ENCODE data around the gene FRMD4A. TPM values are rescaled to one million over a fixed set of nuclear protein-coding genes. Genes with fewer than 3 reads are reported as not detected.

Gene FRMD4A
- total RNA-seq, 1 experiment from 2014 or later = 18.3 TPM

- TF ChIP-seq EZH2 (IDR thresholded peaks at IDR 0.05; ENCODE audit: low read depth) (no peak), CTCF (conservative IDR thresholded peaks at IDR 0.05) (no peak)
- no peak overlapping the region for H3K4me3 ChIP-seq
- peaks cover 17% of the 10 kb centered on the region for H3K4me1 ChIP-seq (replicated peaks; ENCODE audit: insufficient read depth)
- ChIA-PET POLR2A (ENCODE audit: unreplicated experiment) (interaction anchor here (0.7 kb wide), 1 partner anchor 1325 kb away, joined by 10 read pairs; no protein-coding TSS in a partner anchor), CTCF (interaction anchor here (0.5 to 0.7 kb wide), 4 partner anchors 13 to 1384 kb away, joined by 3 read pairs; no protein-coding TSS in a partner anchor)
- H3K27me3 ChIP-seq (ENCODE audit: insufficient read depth, low read depth) = no peaks in the 10 kb centered on the region
- H3K9me3 ChIP-seq (ENCODE audit: insufficient read depth, low read depth) = no peaks in the 10 kb centered on the region
- no peaks in the 10 kb centered on the region for H3K79me2 ChIP-seq (ENCODE audit: low read depth)
- H3K27ac ChIP-seq = no peak overlapping the region
- H4K20me1 ChIP-seq (ENCODE audit: insufficient read depth) = no peaks in the 10 kb centered on the region
- H2AFZ ChIP-seq = no peak overlapping the region
- H3K9me2 ChIP-seq (ENCODE audit: insufficient read depth) = no peaks in the 10 kb centered on the region
- intact Hi-C loops (cut with micrococcal nuclease; ENCODE audit: unreplicated experiment) = loop anchor here (10.0 kb wide), 1 partner anchor 92 kb away; no protein-coding TSS in a partner anchor
- no peak overlapping the region for H3K4me2 ChIP-seq
- no peaks in the 10 kb centered on the region for H3K36me3 ChIP-seq (ENCODE audit: low read depth)
- no peak for DNase-seq
- no TSS peak for BruUV-seq (replicated peaks)
- H3F3A ChIP-seq (ENCODE audit: insufficient read depth, low read depth) = peaks cover 11% of the 10 kb centered on the region
These were observed 717.9 kb downstream of the FRMD4A start for GRCh38 chr10:13612654-13613373.

DNA sequence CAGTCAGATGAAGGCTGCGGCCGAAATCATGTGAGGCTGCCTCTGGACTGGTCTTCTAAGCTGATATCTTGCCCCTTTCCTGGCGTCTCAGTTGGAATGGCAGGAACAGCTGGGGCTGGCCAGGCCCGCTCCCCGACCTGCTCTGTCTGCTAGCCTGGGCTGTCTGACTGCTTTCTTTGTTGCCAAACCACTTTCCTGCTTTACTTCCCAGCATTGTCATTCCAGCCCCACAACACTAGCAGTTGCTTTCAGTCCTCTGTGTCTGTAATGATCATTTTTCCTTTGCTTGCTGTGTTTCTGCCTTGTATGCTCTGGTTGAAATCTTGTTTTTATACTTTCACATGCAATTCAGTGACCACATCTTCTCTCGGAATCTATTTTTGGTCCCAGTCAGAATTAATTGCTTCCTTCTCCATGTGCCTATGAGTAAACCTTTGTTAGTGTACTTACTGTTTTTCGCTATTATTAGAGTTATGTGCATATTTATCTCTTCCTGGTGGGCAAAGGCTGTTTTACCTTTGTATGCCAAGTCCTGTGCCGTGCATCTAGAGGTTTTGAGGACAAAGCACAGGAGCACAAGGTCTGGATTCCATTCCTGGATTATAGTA is 722.4 kb downstream of the FRMD4A start:
- no TSS peak for BruUV-seq (replicated peaks)
- Histone ChIP-seq H2AFZ (no peak overlapping the region), H3K4me3 (no peak overlapping the region), H3K79me2 (ENCODE audit: low read depth) (no peaks in the 10 kb centered on the region), H3K27ac (no peak overlapping the region), H3K9me3 (ENCODE audit: insufficient read depth, low read depth) (no peaks in the 10 kb centered on the region), H3K9me2 (ENCODE audit: insufficient read depth) (no peaks in the 10 kb centered on the region), H4K20me1 (ENCODE audit: insufficient read depth) (no peaks in the 10 kb centered on the region), H3K36me3 (ENCODE audit: low read depth) (no peaks in the 10 kb centered on the region), H3F3A (ENCODE audit: insufficient read depth, low read depth) (peaks cover 2% of the 10 kb centered on the region; the same call in 1 of the 2 replicates), H3K27me3 (ENCODE audit: insufficient read depth, low read depth) (no peaks in the 10 kb centered on the region), H3K4me1 (replicated peaks; ENCODE audit: insufficient read depth) (no peaks in the 10 kb centered on the region; the same call in 1 of the 2 replicates), H3K4me2 (no peak overlapping the region)
- TF ChIP-seq EZH2 (IDR thresholded peaks at IDR 0.05; ENCODE audit: low read depth) = no peak
- no peak for TF ChIP-seq CTCF (conservative IDR thresholded peaks at IDR 0.05)
- peak in 1 of 2 experiments; percentile 29 for DNase-seq
- POLR2A ChIA-PET (ENCODE audit: unreplicated experiment) = interaction anchor here (0.7 kb wide), 1 partner anchor 1260 kb away, joined by 4 read pairs; no protein-coding TSS in a partner anchor
- CTCF ChIA-PET = no interaction called here
- intact Hi-C loops (cut with micrococcal nuclease; ENCODE audit: unreplicated experiment) = no loop called here

DNA sequence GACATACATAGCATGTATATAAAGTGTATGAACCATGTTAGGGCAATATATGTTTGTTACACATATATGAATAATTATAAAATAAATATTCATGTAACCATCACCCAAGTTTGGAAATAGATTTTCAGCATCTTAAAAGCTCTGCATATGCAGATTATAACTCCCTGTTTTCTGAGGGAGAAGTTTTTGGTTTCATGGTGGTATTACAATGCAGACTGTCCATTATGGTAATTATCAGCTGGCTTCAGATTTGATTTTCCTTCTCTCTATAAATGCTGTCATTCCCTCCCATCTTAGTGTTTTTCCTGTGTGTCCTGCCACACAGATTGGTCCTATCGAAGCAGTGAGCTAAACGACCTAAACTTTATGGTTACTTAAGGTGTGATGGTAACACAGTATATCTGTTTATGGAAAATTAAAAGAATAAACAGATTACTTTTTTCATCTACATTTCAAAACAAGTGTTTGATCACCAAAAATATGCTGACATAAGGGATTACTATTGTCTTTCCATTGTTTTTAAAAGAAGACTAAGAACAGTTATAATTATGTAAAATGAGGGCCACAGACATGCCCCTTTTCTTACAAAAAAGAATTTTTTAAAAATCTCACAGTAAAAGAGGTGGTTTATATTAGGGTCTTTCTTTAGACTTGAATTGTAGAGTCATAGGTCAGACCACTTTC is 726.2 kb downstream of the FRMD4A start:
- no peaks in the 10 kb centered on the region; the same call in 1 of the 2 replicates for H3K4me1 ChIP-seq (replicated peaks; ENCODE audit: insufficient read depth)
- CTCF ChIA-PET = no interaction called here
- H3K36me3 ChIP-seq (ENCODE audit: low read depth) = no peaks in the 10 kb centered on the region
- H3K4me2 ChIP-seq = no peak overlapping the region
- TF ChIP-seq CTCF (conservative IDR thresholded peaks at IDR 0.05) = no peak
- TF ChIP-seq EZH2 (IDR thresholded peaks at IDR 0.05; ENCODE audit: low read depth) = no peak
- no peak for DNase-seq
- BruUV-seq (replicated peaks) = no TSS peak
- no peaks in the 10 kb centered on the region for H3K9me3 ChIP-seq (ENCODE audit: insufficient read depth, low read depth)
- no peak overlapping the region for H2AFZ ChIP-seq
- no peaks in the 10 kb centered on the region for H3F3A ChIP-seq (ENCODE audit: insufficient read depth, low read depth)
- intact Hi-C loops (cut with micrococcal nuclease; ENCODE audit: unreplicated experiment) = no loop called here
- no peaks in the 10 kb centered on the region for H4K20me1 ChIP-seq (ENCODE audit: insufficient read depth)
- H3K4me3 ChIP-seq = no peak overlapping the region
- H3K27me3 ChIP-seq (ENCODE audit: insufficient read depth, low read depth) = no peaks in the 10 kb centered on the region
- H3K27ac ChIP-seq = no peak overlapping the region
- POLR2A ChIA-PET (ENCODE audit: unreplicated experiment) = no interaction called here
- H3K9me2 ChIP-seq (ENCODE audit: insufficient read depth) = no peaks in the 10 kb centered on the region
- H3K79me2 ChIP-seq (ENCODE audit: low read depth) = no peaks in the 10 kb centered on the region
